GM12878 (cell line): ENCODE data around the gene APBB3. TPM values are rescaled to one million over a fixed set of nuclear protein-coding genes. Genes with fewer than 3 reads are reported as not detected.

Source experiments
- ATAC-seq: fragments of 200-7000 bp; cut with Tn5 transposase; 3 replicates; pipeline ENCODE4 v1.9.1; 2020; ENCODE audit warnings: mild to moderate bottlenecking, moderate library complexity
- BruUV-seq: library from RNA; stranded (reverse); fragments of 400-500 nt; replicated peaks from 2 replicates; lab custom pipeline; 2021; lab: Mats Ljungman, UMichigan
- CTCF ChIA-PET: fragments of 300-600 bp; sonication (Branson Sonifier 250); formaldehyde crosslinking; extraction: SDS; loops from one replicate; lab custom pipeline; 2021; ENCODE audit warnings: inconsistent platforms; lab: Yijun Ruan, JAX
- POLR2A ChIA-PET: fragments of 350-600 bp; formaldehyde crosslinking; extraction: SDS; loops from one replicate; lab custom pipeline; 2021; ENCODE audit warnings: inconsistent platforms; lab: Charles Lee
- RAD21 ChIA-PET: fragments of 300-600 bp; sonication (Branson Sonifier 250); formaldehyde crosslinking; loops from one replicate; lab custom pipeline; 2023; ENCODE audit warnings: antibody characterized with exemption; ENCODE audit not compliant: unreplicated experiment; lab: Charles Lee
- SMC1A ChIA-PET: fragments of 300-600 bp; sonication (Branson Sonifier 250); formaldehyde crosslinking; loops from one replicate; lab custom pipeline; 2023; ENCODE audit not compliant: unreplicated experiment, uncharacterized antibody; lab: Charles Lee
- DNase-seq: peaks from one replicate; pipeline ENCODE4 v3.0.0-alpha.2; 2011; ENCODE audit warnings: low read depth, low spot score
- FAIRE-seq: peaks from 3 replicates; lab custom pipeline; 2011; peaks lifted over from hg19 to GRCh38; lab: Jason Lieb, UNC
- H2AFZ ChIP-seq: 2 replicates; pipeline ENCODE4 v1.6.0; 2011; ENCODE audit warnings: low read depth, low read length, control low read depth; ENCODE audit not compliant: control insufficient read depth
- H3K27ac ChIP-seq: 2 replicates; pipeline ENCODE4 v1.5.1; 2011; ENCODE audit warnings: control low read depth; ENCODE audit not compliant: control insufficient read depth, insufficient read depth
- H3K27me3 ChIP-seq, 2 experiments: replicated peaks in 1 of 2; 2 replicates each; pipeline versions ENCODE4 v1.6.0 to v1.6.1; 2011; ENCODE audit warnings: low read length in 1 of 2; ENCODE audit not compliant: control insufficient read depth in 2 of 2, insufficient read depth in 2 of 2
- H3K36me3 ChIP-seq, 2 experiments: 2 replicates each; pipeline ENCODE4 v1.5.1; 2011; ENCODE audit warnings: low read length in 1 of 2; ENCODE audit not compliant: control insufficient read depth in 2 of 2, insufficient read depth in 2 of 2
- H3K4me1 ChIP-seq: 2 replicates; pipeline ENCODE4 v1.6.1; 2011; ENCODE audit warnings: mild to moderate bottlenecking, low read length, moderate library complexity, mixed read lengths; ENCODE audit not compliant: control insufficient read depth, insufficient read depth
- H3K4me2 ChIP-seq: 2 replicates; pipeline ENCODE4 v1.6.0; 2011; ENCODE audit warnings: control low read depth; ENCODE audit not compliant: control insufficient read depth, insufficient read depth
- H3K4me3 ChIP-seq: fragments of 200-600 bp; sonication (generic); 2 replicates; pipeline ENCODE4 v1.5.1; 2016
- H3K79me2 ChIP-seq: 2 replicates; pipeline ENCODE4 v1.6.0; 2011; ENCODE audit warnings: low read length; ENCODE audit not compliant: control insufficient read depth, insufficient read depth
- H3K9ac ChIP-seq: 2 replicates; pipeline ENCODE4 v1.8.0; 2011; ENCODE audit warnings: low read length, control low read depth, mixed read lengths; ENCODE audit not compliant: control insufficient read depth, insufficient read depth
- H3K9me3 ChIP-seq: replicated peaks from 3 replicates; pipeline ENCODE4 v1.5.1; 2011; ENCODE audit warnings: mild to moderate bottlenecking, low read length; ENCODE audit not compliant: control insufficient read depth, insufficient read depth
- H4K20me1 ChIP-seq: 2 replicates; pipeline ENCODE4 v1.6.0; 2011; ENCODE audit not compliant: control insufficient read depth, insufficient read depth
- BACH1 ChIP-seq: fragments of 450-650 bp; IDR thresholded peaks from 2 replicates; pipeline ENCODE4 v1.6.1; 2017; ENCODE audit warnings: mild to moderate bottlenecking, borderline replicate concordance
- GATAD2B ChIP-seq: fragments of 450-650 bp; conservative IDR thresholded peaks from 2 replicates; pipeline ENCODE4 v1.6.1; 2017; ENCODE audit warnings: low read depth, mild to moderate bottlenecking, moderate library complexity
- LARP7 ChIP-seq: fragments of 450-650 bp; IDR thresholded peaks from 2 replicates; pipeline ENCODE4 v1.6.1; 2017; ENCODE audit warnings: mild to moderate bottlenecking
- NRF1 ChIP-seq: conservative IDR thresholded peaks from 2 replicates; pipeline ENCODE4 v1.6.1; 2011; ENCODE audit warnings: mild to moderate bottlenecking, low read depth, low read length, improper control_type of control experiment
- PML ChIP-seq: IDR thresholded peaks from 2 replicates; pipeline ENCODE4 v1.6.1; 2012; ENCODE audit warnings: low read length, inconsistent platforms
- POLR2A ChIP-seq: IDR thresholded peaks from 2 replicates; pipeline ENCODE4 v1.6.1; 2011; ENCODE audit warnings: low read depth, mild to moderate bottlenecking, low read length
- SMARCA5 ChIP-seq: fragments of 450-650 bp; IDR thresholded peaks from 2 replicates; pipeline ENCODE4 v1.6.1; 2017; ENCODE audit warnings: mild to moderate bottlenecking
- STAT1 ChIP-seq: fragments of 450-650 bp; conservative IDR thresholded peaks from 2 replicates; pipeline ENCODE4 v1.6.1; 2014; ENCODE audit warnings: antibody characterized with exemption, mild to moderate bottlenecking
- STAT3 ChIP-seq: IDR thresholded peaks from 2 replicates; pipeline ENCODE4 v1.6.1; 2011; ENCODE audit warnings: low read depth, low read length, improper control_type of control experiment
- TAF1 ChIP-seq: IDR thresholded peaks from 2 replicates; pipeline ENCODE4 v1.6.1; 2011; ENCODE audit warnings: mild to moderate bottlenecking, low read depth, low read length, borderline replicate concordance
- TCF3 ChIP-seq: IDR thresholded peaks from 2 replicates; pipeline ENCODE4 v1.6.1; 2012; ENCODE audit warnings: low read depth, mild to moderate bottlenecking, low read length, borderline replicate concordance; ENCODE audit not compliant: insufficient read depth
- YBX1 ChIP-seq: fragments of 450-650 bp; IDR thresholded peaks from 2 replicates; pipeline ENCODE4 v1.6.1; 2016; ENCODE audit warnings: antibody characterized with exemption
- ZNF24 ChIP-seq: fragments of 450-650 bp; IDR thresholded peaks from 2 replicates; pipeline ENCODE4 v1.6.1; 2017; ENCODE audit warnings: antibody characterized with exemption, mild to moderate bottlenecking
- WGBS: methylation state at CpG from one replicate; pipeline ENCODE4 v1.1.6; 2016; ENCODE audit warnings: low lambda C conversion rate; ENCODE audit not compliant: insufficient replicate concordance, insufficient coverage; ENCODE audit errors: missing lambda C conversion rate; 5-methylcytosine and 5-hydroxymethylcytosine counted together
- in situ Hi-C: fragments of 300-500 bp; cut with MboI; formaldehyde crosslinking; loops from 9 replicates; pipeline ENCODE4 v1.14.3; 2018; ENCODE audit warnings: mixed read lengths
- intact Hi-C: fragments of 100-400 bp; cut with micrococcal nuclease; formaldehyde crosslinking; loops from one replicate; pipeline ENCODE4 v1.14.2; 2022; ENCODE audit not compliant: unreplicated experiment
- polyA plus RNA-seq, 11 experiments: library from polyadenylated mRNA; depleted of rRNA in 4 of 11; unstranded in 6 of 11; stranded (reverse) in 5 of 11; fragments of >200 nt; fragmentation: Nextera tagmentation in 4 of 11; fragmentation: Illumina TruSeq in 1 of 11; extraction: Ambion mirVana in 4 of 11; extraction: Trizol in 1 of 11; gene quantifications; 1 replicate in 1 of 11; 2 replicates in 10 of 11; pipeline versions ENCODE4 v1.2.1 to v1.2.3, GENCODE V29; 2011 to 2016; ENCODE audit warnings: inconsistent platforms in 2 of 11, missing spikeins in 2 of 11, low read depth in 1 of 11
- total RNA-seq, 4 experiments: library from RNA; depleted of rRNA in 3 of 4; stranded (reverse); fragments of >200 nt in 3 of 4; fragmentation: Illumina TruSeq in 1 of 4; extraction: Trizol in 1 of 4; gene quantifications; 2 replicates each; pipeline versions ENCODE4 v1.2.1 to v1.2.3, GENCODE V29; 2013 to 2021
- TF ChIP-seq, protein P1 (sequence below): fragments of 450-650 bp; IDR thresholded peaks from 2 replicates; pipeline ENCODE4 v1.6.1; 2016; ENCODE audit warnings: mild to moderate bottlenecking
- TF ChIP-seq, protein P2 (sequence below): IDR thresholded peaks from 2 replicates; pipeline ENCODE4 v1.6.1; 2012; ENCODE audit warnings: low read depth, low read length, improper control_type of control experiment
- TF ChIP-seq, protein P3 (sequence below): fragments of 150-350 bp; IDR thresholded peaks from 2 replicates; pipeline ENCODE4 v1.6.1; 2014; ENCODE audit warnings: mild to moderate bottlenecking, low read depth, low read length
- TF ChIP-seq, protein P4 (sequence below): IDR thresholded peaks from 2 replicates; pipeline ENCODE4 v1.6.1; 2011; ENCODE audit warnings: borderline replicate concordance, low read depth, mild to moderate bottlenecking, moderate library complexity, low read length; ENCODE audit not compliant: insufficient read depth, poor library complexity, severe bottlenecking
- TF ChIP-seq, protein P5 (sequence below): IDR thresholded peaks from 2 replicates; pipeline ENCODE4 v1.6.1; 2012; ENCODE audit warnings: low read length, inconsistent platforms

The APBB3 gene
- total and polyA plus RNA-seq, 10 of the 15 experiments (the other 5 are each of a cell fraction or from before 2014, with no cell fraction given), result 0.35 to 33.3 (median 14.3) TPM

DNA sequence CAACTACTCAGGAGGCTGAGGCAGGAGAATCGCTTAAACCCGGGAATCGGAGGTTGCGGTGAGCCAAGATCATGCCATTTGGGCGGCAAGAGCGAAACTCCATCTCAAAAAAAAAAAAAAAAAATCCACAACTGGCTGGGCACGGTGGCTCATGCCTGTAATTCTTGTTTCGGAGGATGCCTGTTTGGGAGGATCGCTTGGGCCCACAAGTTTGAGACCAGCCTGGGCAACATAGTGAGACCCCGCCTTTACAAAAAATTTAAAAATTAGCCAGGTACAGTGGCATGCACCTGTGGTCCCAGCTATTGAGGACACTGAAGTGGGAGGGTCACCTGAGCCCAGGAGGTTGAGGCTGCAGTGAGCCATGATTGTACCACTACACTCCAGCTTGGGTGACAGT, 18.8 kb downstream of the APBB3 start (continued):
- TF ChIP-seq, protein P1, sequence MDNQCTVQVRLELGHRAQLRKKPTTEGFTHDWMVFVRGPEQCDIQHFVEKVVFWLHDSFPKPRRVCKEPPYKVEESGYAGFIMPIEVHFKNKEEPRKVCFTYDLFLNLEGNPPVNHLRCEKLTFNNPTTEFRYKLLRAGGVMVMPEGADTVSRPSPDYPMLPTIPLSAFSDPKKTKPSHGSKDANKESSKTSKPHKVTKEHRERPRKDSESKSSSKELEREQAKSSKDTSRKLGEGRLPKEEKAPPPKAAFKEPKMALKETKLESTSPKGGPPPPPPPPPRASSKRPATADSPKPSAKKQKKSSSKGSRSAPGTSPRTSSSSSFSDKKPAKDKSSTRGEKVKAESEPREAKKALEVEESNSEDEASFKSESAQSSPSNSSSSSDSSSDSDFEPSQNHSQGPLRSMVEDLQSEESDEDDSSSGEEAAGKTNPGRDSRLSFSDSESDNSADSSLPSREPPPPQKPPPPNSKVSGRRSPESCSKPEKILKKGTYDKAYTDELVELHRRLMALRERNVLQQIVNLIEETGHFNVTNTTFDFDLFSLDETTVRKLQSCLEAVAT, result no peak
- TF ChIP-seq, all 136 proteins: peak for 0

DNA sequence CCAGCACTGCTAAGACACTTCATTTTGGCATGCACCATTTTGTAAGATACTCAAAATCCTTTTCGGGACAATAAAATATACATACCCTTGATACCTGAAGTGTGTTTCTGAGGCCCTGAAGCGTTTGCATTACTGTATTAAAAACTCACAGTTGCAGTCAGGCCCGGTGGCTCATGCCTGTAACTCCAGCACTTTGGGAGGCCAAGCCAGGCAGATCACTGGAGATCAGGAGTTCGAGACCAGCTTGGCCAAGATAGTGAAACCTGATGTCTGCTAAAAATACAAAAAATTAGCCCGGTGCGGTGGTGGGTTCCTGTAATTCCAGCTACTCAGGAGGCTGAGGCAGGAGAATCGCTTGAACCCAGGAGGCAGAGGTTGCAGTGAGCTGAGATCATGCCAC, 19.4 kb downstream of the APBB3 start:
- H3K79me2 ChIP-seq, result peaks cover 2% of the 10 kb centered on the region; the same call in 1 of the 2 replicates
- no peak for ATAC-seq
- ChIA-PET SMC1A (no interaction called here), CTCF (no interaction called here), RAD21 (interaction anchor here (1.4 kb wide), 1 partner anchor 19 kb away, joined by 4 read pairs; no protein-coding TSS in a partner anchor), POLR2A (interaction anchor here (0.7 kb wide), 1 partner anchor 155 kb away, joined by 4 read pairs; the partner anchor contains the start of gene ZMAT2)
- no peak overlapping the region for H2AFZ ChIP-seq
- no peak overlapping the region for H3K4me2 ChIP-seq
- intact Hi-C loops, result no loop called here
- no peak for FAIRE-seq
- 99% methylated on average over 7 of the region's 7 CpGs for WGBS
- no peaks in the 10 kb centered on the region for H3K9me3 ChIP-seq
- no peaks in the 10 kb centered on the region for H4K20me1 ChIP-seq
- H3K4me1 ChIP-seq, result peaks cover 19% of the 10 kb centered on the region
- H3K27ac ChIP-seq, result no peak overlapping the region
- in situ Hi-C loops, result no loop called here
- H3K36me3 ChIP-seq, result peaks cover 9 to 18% of the 10 kb centered on the region in 2 experiments
- DNase-seq, result no peak
- H3K4me3 ChIP-seq, result no peak overlapping the region
- no peaks in the 10 kb centered on the region for H3K27me3 ChIP-seq
- H3K9ac ChIP-seq, result no peak overlapping the region
- BruUV-seq, result no TSS peak
- TF ChIP-seq PML, result no peak
- TF ChIP-seq, protein P2, sequence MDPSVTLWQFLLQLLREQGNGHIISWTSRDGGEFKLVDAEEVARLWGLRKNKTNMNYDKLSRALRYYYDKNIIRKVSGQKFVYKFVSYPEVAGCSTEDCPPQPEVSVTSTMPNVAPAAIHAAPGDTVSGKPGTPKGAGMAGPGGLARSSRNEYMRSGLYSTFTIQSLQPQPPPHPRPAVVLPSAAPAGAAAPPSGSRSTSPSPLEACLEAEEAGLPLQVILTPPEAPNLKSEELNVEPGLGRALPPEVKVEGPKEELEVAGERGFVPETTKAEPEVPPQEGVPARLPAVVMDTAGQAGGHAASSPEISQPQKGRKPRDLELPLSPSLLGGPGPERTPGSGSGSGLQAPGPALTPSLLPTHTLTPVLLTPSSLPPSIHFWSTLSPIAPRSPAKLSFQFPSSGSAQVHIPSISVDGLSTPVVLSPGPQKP, result no peak
- TF ChIP-seq ZNF24, result no peak
- TF ChIP-seq LARP7, result no peak
- TF ChIP-seq STAT3, result no peak
- TF ChIP-seq, protein P3, sequence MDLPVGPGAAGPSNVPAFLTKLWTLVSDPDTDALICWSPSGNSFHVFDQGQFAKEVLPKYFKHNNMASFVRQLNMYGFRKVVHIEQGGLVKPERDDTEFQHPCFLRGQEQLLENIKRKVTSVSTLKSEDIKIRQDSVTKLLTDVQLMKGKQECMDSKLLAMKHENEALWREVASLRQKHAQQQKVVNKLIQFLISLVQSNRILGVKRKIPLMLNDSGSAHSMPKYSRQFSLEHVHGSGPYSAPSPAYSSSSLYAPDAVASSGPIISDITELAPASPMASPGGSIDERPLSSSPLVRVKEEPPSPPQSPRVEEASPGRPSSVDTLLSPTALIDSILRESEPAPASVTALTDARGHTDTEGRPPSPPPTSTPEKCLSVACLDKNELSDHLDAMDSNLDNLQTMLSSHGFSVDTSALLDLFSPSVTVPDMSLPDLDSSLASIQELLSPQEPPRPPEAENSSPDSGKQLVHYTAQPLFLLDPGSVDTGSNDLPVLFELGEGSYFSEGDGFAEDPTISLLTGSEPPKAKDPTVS, result no peak
- no peak for TF ChIP-seq NRF1
- no peak for TF ChIP-seq TCF3
- TF ChIP-seq, protein P4, sequence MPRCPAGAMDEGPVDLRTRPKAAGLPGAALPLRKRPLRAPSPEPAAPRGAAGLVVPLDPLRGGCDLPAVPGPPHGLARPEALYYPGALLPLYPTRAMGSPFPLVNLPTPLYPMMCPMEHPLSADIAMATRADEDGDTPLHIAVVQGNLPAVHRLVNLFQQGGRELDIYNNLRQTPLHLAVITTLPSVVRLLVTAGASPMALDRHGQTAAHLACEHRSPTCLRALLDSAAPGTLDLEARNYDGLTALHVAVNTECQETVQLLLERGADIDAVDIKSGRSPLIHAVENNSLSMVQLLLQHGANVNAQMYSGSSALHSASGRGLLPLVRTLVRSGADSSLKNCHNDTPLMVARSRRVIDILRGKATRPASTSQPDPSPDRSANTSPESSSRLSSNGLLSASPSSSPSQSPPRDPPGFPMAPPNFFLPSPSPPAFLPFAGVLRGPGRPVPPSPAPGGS, result no peak
- TF ChIP-seq, protein P5, sequence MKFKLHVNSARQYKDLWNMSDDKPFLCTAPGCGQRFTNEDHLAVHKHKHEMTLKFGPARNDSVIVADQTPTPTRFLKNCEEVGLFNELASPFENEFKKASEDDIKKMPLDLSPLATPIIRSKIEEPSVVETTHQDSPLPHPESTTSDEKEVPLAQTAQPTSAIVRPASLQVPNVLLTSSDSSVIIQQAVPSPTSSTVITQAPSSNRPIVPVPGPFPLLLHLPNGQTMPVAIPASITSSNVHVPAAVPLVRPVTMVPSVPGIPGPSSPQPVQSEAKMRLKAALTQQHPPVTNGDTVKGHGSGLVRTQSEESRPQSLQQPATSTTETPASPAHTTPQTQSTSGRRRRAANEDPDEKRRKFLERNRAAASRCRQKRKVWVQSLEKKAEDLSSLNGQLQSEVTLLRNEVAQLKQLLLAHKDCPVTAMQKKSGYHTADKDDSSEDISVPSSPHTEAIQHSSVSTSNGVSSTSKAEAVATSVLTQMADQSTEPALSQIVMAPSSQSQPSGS, result no peak
- TF ChIP-seq BACH1, result no peak
- no peak for TF ChIP-seq GATAD2B
- no peak for TF ChIP-seq STAT1
- no peak for TF ChIP-seq YBX1
- TF ChIP-seq SMARCA5, result no peak
- TF ChIP-seq POLR2A, result no peak
- TF ChIP-seq TAF1, result no peak
